Vagina (tissue), 2 donors: ENCODE data around the gene TENT5A. TPM values are rescaled to one million over a fixed set of nuclear protein-coding genes. Genes with fewer than 3 reads are reported as not detected.

Source experiments
- DNase-seq, 2 donors: peaks; one replicate each; pipeline ENCODE4 v3.0.0-alpha.2; 2017; ENCODE audit errors: extremely low spot score in 2 of 2
- H3K27ac ChIP-seq: fragments of 200-600 bp; sonication (generic); one replicate; pipeline ENCODE4 v1.5.1; 2019
- H3K27me3 ChIP-seq: fragments of 200-600 bp; sonication (generic); one replicate; pipeline ENCODE4 v1.5.1; 2019
- H3K36me3 ChIP-seq, 2 donors: fragments of 200-600 bp; sonication (generic); one replicate each; pipeline ENCODE4 v1.5.1; 2017 to 2019
- H3K4me1 ChIP-seq: fragments of 200-600 bp; sonication (generic); one replicate; pipeline ENCODE4 v1.5.1; 2019
- H3K4me3 ChIP-seq, 2 donors: fragments of 200-600 bp; sonication (generic); 1 replicate in 1 of 2; 2 replicates in 1 of 2; pipeline ENCODE4 v1.5.1; 2016 to 2019
- H3K9me3 ChIP-seq: fragments of 200-600 bp; sonication (generic); one replicate; pipeline ENCODE4 v1.5.1; 2019
- CTCF ChIP-seq, 3 experiments: fragments of 450-650 bp in 2 of 3; fragments of 200-600 bp in 1 of 3; sonication (generic) in 1 of 3; IDR thresholded peaks; one replicate each; pipeline ENCODE4 v1.5.1; 2017 to 2019; ENCODE audit warnings: antibody characterized with exemption in 3 of 3, mild to moderate bottlenecking in 2 of 3, moderate library complexity in 2 of 3
- POLR2A ChIP-seq, 2 donors: fragments of 450-650 bp; IDR thresholded peaks; one replicate each; pipeline ENCODE4 v1.6.1; 2017; ENCODE audit warnings: antibody characterized with exemption in 2 of 2, mild to moderate bottlenecking in 2 of 2, moderate library complexity in 2 of 2
- POLR2AphosphoS5 ChIP-seq, 2 donors: sonication (generic); formaldehyde crosslinking; IDR thresholded peaks; one replicate each; pipeline ENCODE4 v1.9.0; 2017; ENCODE audit warnings: antibody characterized with exemption in 2 of 2, mild to moderate bottlenecking in 2 of 2, low read depth in 1 of 2; ENCODE audit not compliant: insufficient read depth in 1 of 2
- intact Hi-C: fragments of 100-400 bp; cut with DNase I; formaldehyde crosslinking; loops from one replicate; pipeline ENCODE4 v1.15.1; 2023
- total RNA-seq: library from RNA; depleted of rRNA; stranded (reverse); fragments of >200 nt; gene quantifications from one replicate; pipeline ENCODE4 v1.2.3, GENCODE V29; 2016

TENT5A gene
- total RNA-seq, 1 donor from 2014 or later = 20.6 TPM

GRCh38 chr6:81739230-81740195 is 13.0 kb downstream of the TENT5A start:
- no peak for TF ChIP-seq CTCF (IDR thresholded peaks at IDR 0.05)
- no peak for TF ChIP-seq POLR2AphosphoS5 (IDR thresholded peaks at IDR 0.05; ENCODE audit: insufficient read depth in 1 of 2, low read depth in 1 of 2)
- TF ChIP-seq POLR2A (IDR thresholded peaks at IDR 0.05) = no peak
- intact Hi-C loops = no loop called here
- no peaks in the 10 kb centered on the region for H3K4me1 ChIP-seq

GRCh38 chr6:81736428-81736827 is 16.1 kb downstream of the TENT5A start:
- Histone ChIP-seq H3K27me3 (no peaks in the 10 kb centered on the region), H3K4me1 (no peaks in the 10 kb centered on the region), H3K4me3 (no peak overlapping the region), H3K27ac (no peak overlapping the region), H3K36me3 (no peaks in the 10 kb centered on the region), H3K9me3 (no peaks in the 10 kb centered on the region)
- intact Hi-C loops = no loop called here
- DNase-seq = no peak
- TF ChIP-seq POLR2A (IDR thresholded peaks at IDR 0.05) = no peak
- no peak for TF ChIP-seq POLR2AphosphoS5 (IDR thresholded peaks at IDR 0.05; ENCODE audit: insufficient read depth in 1 of 2, low read depth in 1 of 2)
- no peak for TF ChIP-seq CTCF (IDR thresholded peaks at IDR 0.05)

More at GRCh38 chr6:81739230-81740195, 13.0 kb downstream of the TENT5A start:
- Histone ChIP-seq H3K9me3 (no peaks in the 10 kb centered on the region), H3K27ac (no peak overlapping the region), H3K4me3 (no peak overlapping the region), H3K36me3 (no peaks in the 10 kb centered on the region), H3K27me3 (no peaks in the 10 kb centered on the region)
- no peak for DNase-seq

- TF ChIP-seq POLR2AphosphoS5 (IDR thresholded peaks at IDR 0.05; ENCODE audit: insufficient read depth in 1 of 2, low read depth in 1 of 2) = no peak
- no peak for TF ChIP-seq POLR2A (IDR thresholded peaks at IDR 0.05)
- H3K36me3 ChIP-seq = no peaks in the 10 kb centered on the region
- DNase-seq = no peak
- no peaks in the 10 kb centered on the region for H3K9me3 ChIP-seq
- H3K4me3 ChIP-seq = no peak overlapping the region
- H3K4me1 ChIP-seq = no peaks in the 10 kb centered on the region
- H3K27me3 ChIP-seq = no peaks in the 10 kb centered on the region
- intact Hi-C loops = no loop called here
- H3K27ac ChIP-seq = no peak overlapping the region
Observed at GRCh38 chr6:81735756-81736380, 16.6 kb downstream of the TENT5A start.

GRCh38 chr6:81734500-81735150 is 17.9 kb downstream of the TENT5A start:
- H3K4me1 ChIP-seq = no peaks in the 10 kb centered on the region
- TF ChIP-seq POLR2A (IDR thresholded peaks at IDR 0.05) (no peak), CTCF (IDR thresholded peaks at IDR 0.05) (no peak), POLR2AphosphoS5 (IDR thresholded peaks at IDR 0.05; ENCODE audit: insufficient read depth in 1 of 2, low read depth in 1 of 2) (no peak)
- H3K27me3 ChIP-seq = no peaks in the 10 kb centered on the region
- no peak overlapping the region for H3K4me3 ChIP-seq
- no peaks in the 10 kb centered on the region for H3K36me3 ChIP-seq
- intact Hi-C loops = no loop called here
- H3K27ac ChIP-seq = no peak overlapping the region
- H3K9me3 ChIP-seq = no peaks in the 10 kb centered on the region
- DNase-seq = no peak

- H3K4me1 ChIP-seq = no peaks in the 10 kb centered on the region
- TF ChIP-seq CTCF (IDR thresholded peaks at IDR 0.05) (no peak), POLR2AphosphoS5 (IDR thresholded peaks at IDR 0.05; ENCODE audit: insufficient read depth in 1 of 2, low read depth in 1 of 2) (no peak), POLR2A (IDR thresholded peaks at IDR 0.05) (no peak)
- H3K4me3 ChIP-seq = no peak overlapping the region
- no peak overlapping the region for H3K27ac ChIP-seq
- no peaks in the 10 kb centered on the region for H3K9me3 ChIP-seq
- no peak for DNase-seq
- H3K27me3 ChIP-seq = no peaks in the 10 kb centered on the region
- intact Hi-C loops = no loop called here
- H3K36me3 ChIP-seq = no peaks in the 10 kb centered on the region
Observed at GRCh38 chr6:81734081-81734480, 18.4 kb downstream of the TENT5A start.
